Vagina (tissue), 2 donors: Measurements from ENCODE around the gene SETD1A.

Experiments
- POLR2A ChIP-seq, 2 donors: fragments of 450-650 bp; IDR thresholded peaks; one replicate each; pipeline ENCODE4 v1.6.1; 2017; ENCODE audit warnings: antibody characterized with exemption in 2 of 2, mild to moderate bottlenecking in 2 of 2, moderate library complexity in 2 of 2
- POLR2AphosphoS5 ChIP-seq, 2 donors: sonication (generic); formaldehyde crosslinking; IDR thresholded peaks; one replicate each; pipeline ENCODE4 v1.9.0; 2017; ENCODE audit warnings: antibody characterized with exemption in 2 of 2, mild to moderate bottlenecking in 2 of 2, low read depth in 1 of 2; ENCODE audit not compliant: insufficient read depth in 1 of 2
- TF ChIP-seq, protein P1 (sequence below), 3 experiments: fragments of 450-650 bp in 2 of 3; fragments of 200-600 bp in 1 of 3; sonication (generic) in 1 of 3; IDR thresholded peaks; one replicate each; pipeline ENCODE4 v1.5.1; 2017 to 2019; ENCODE audit warnings: antibody characterized with exemption in 3 of 3, mild to moderate bottlenecking in 2 of 3, moderate library complexity in 2 of 3

DNA sequence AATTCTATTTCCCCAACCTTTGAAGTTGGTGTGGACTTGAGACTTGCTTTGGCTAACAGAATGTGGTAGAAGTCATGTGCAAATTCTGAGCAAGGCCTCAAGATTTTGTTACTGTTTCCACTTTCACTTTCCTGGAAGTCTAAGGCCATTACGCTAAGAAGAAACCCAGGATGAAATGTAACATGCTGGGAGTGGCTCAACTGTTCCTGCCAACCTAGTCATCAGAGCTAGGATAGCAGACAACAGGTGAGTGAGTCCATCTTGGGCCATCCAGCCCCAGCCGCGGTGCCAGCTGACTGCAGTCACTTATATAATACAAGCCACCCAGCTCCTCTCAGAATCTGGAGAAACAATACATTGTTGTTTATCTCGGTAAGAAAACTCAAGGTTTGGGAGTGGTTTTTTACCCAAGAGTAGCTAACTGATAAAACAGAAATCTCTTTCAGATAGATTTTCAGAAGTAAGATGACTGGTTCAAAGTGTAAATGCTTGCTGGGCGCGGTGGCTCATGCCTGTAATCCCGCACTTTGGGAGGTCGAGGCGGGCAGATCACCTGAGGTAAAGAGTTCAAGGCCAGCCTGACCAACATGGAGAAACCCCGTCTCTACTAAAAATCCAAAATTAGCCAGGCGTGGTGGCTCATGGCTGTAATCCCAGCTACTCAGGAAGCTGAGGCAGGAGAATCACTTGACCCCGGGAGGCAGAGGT, 65.1 kb downstream of the SETD1A start:
- TF ChIP-seq, protein P1, sequence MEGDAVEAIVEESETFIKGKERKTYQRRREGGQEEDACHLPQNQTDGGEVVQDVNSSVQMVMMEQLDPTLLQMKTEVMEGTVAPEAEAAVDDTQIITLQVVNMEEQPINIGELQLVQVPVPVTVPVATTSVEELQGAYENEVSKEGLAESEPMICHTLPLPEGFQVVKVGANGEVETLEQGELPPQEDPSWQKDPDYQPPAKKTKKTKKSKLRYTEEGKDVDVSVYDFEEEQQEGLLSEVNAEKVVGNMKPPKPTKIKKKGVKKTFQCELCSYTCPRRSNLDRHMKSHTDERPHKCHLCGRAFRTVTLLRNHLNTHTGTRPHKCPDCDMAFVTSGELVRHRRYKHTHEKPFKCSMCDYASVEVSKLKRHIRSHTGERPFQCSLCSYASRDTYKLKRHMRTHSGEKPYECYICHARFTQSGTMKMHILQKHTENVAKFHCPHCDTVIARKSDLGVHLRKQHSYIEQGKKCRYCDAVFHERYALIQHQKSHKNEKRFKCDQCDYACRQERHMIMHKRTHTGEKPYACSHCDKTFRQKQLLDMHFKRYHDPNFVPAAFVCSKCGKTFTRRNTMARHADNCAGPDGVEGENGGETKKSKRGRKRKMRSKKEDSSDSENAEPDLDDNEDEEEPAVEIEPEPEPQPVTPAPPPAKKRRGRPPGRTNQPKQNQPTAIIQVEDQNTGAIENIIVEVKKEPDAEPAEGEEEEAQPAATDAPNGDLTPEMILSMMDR (IDR thresholded peaks at IDR 0.05): no peak
- no peak for TF ChIP-seq POLR2AphosphoS5 (IDR thresholded peaks at IDR 0.05; ENCODE audit: insufficient read depth in 1 of 2, low read depth in 1 of 2)
- no peak for TF ChIP-seq POLR2A (IDR thresholded peaks at IDR 0.05)
